Globus pallidus (tissue), 1 donor: Measurements from ENCODE around the gene MIA2.
A peak's percentile ranks its signal among the peaks of the same experiment; 100 is the strongest.

Experiments used
- DNase-seq: peaks from one replicate; pipeline ENCODE4 v3.0.0-alpha.2; 2015; ENCODE audit warnings: low spot score

The MIA2 gene

GRCh38 chr14:39383741-39384140, 150.0 kb downstream of the MIA2 start:
- no peak for DNase-seq

GRCh38 chr14:39384177-39384576, 150.5 kb downstream of the MIA2 start:
- DNase-seq: no peak

- no peak for DNase-seq
Observed at GRCh38 chr14:39393289-39393688, 159.6 kb downstream of the MIA2 start.

GRCh38 chr14:39395555-39396254, 162.0 kb downstream of the MIA2 start:
- DNase-seq: no peak

GRCh38 chr14:39396448-39396847, 162.7 kb downstream of the MIA2 start:
- DNase-seq: no peak

- no peak for DNase-seq
Observed at GRCh38 chr14:39398382-39398781, 164.7 kb downstream of the MIA2 start.

- DNase-seq: no peak
Observed at GRCh38 chr14:39406560-39406959, 172.8 kb downstream of the MIA2 start.

- DNase-seq: no peak
Observed at GRCh38 chr14:39416072-39416471, 182.4 kb downstream of the MIA2 start.

GRCh38 chr14:39417014-39417413, 183.3 kb downstream of the MIA2 start:
- no peak for DNase-seq

GRCh38 chr14:39419272-39419671, 185.6 kb downstream of the MIA2 start:
- DNase-seq: no peak

GRCh38 chr14:39422243-39422642, 188.5 kb downstream of the MIA2 start:
- DNase-seq: no peak

- DNase-seq: no peak
Observed at GRCh38 chr14:39423793-39424192, 190.1 kb downstream of the MIA2 start.

GRCh38 chr14:39425947-39426346, 192.2 kb downstream of the MIA2 start:
- no peak for DNase-seq

GRCh38 chr14:39426605-39427004, 192.9 kb downstream of the MIA2 start:
- no peak for DNase-seq

- no peak for DNase-seq
Observed at GRCh38 chr14:39428118-39428517, 194.4 kb downstream of the MIA2 start.

- DNase-seq: no peak
Observed at GRCh38 chr14:39430762-39431415, 197.2 kb downstream of the MIA2 start.

- DNase-seq: peak; percentile 30
Observed at GRCh38 chr14:39431416-39432178, 197.9 kb downstream of the MIA2 start.

GRCh38 chr14:39432179-39432618, 198.5 kb downstream of the MIA2 start, which contains the start of gene FBXO33:
Gene FBXO33, minus strand, starts transcription at chr14:39432433. Its CDS starts 271 bp downstream, at chr14:39432162.
- peak; percentile 97 for DNase-seq

GRCh38 chr14:39432619-39433451, 199.1 kb downstream of the MIA2 start:
- peak; percentile 84 for DNase-seq

- no peak for DNase-seq
Observed at GRCh38 chr14:39433452-39433813, 199.7 kb downstream of the MIA2 start.

GRCh38 chr14:39434401-39434800, 200.7 kb downstream of the MIA2 start:
- DNase-seq: no peak

- no peak for DNase-seq
Observed at GRCh38 chr14:39435241-39435640, 201.5 kb downstream of the MIA2 start.
